Heart right ventricle (tissue), 16 donors: ENCODE data around the gene MIA2. TPM values are rescaled to one million over a fixed set of nuclear protein-coding genes. Genes with fewer than 3 reads are reported as not detected.

Experiments used
- ATAC-seq, 8 donors: fragments of 200-7000 bp; cut with Tn5 transposase; one replicate each; pipeline ENCODE4 v1.9.1; 2020; ENCODE audit warnings: mild to moderate bottlenecking in 8 of 8, moderate library complexity in 8 of 8, moderate number of reproducible peaks in 1 of 8
- DNase-seq, 2 donors: peaks; one replicate each; pipeline ENCODE4 v3.0.0-alpha.2; 2020
- H3K27ac ChIP-seq, 10 donors: fragments of 200-600 bp; sonication (generic) in 2 of 10; one replicate each; pipeline versions ENCODE4 v1.5.0 to v1.8.0; 2020 to 2022; ENCODE audit warnings: mild to moderate bottlenecking in 3 of 10
- H3K27me3 ChIP-seq, 7 donors: fragments of 200-600 bp; one replicate each; pipeline ENCODE4 v1.8.0; 2021 to 2022; ENCODE audit warnings: mild to moderate bottlenecking in 2 of 7
- H3K36me3 ChIP-seq, 9 donors: fragments of 200-600 bp; sonication (generic) in 1 of 9; one replicate each; pipeline versions ENCODE4 v1.5.0 to v1.8.0; 2020 to 2022; ENCODE audit warnings: mild to moderate bottlenecking in 2 of 9
- H3K4me1 ChIP-seq, 9 donors: fragments of 200-600 bp; sonication (generic) in 1 of 9; one replicate each; pipeline versions ENCODE4 v1.5.0 to v1.8.0; 2020 to 2022; ENCODE audit warnings: mild to moderate bottlenecking in 4 of 9
- H3K4me3 ChIP-seq, 10 donors: fragments of 200-600 bp; sonication (generic) in 2 of 10; one replicate each; pipeline versions ENCODE4 v1.5.0 to v1.8.0; 2020 to 2022; ENCODE audit warnings: mild to moderate bottlenecking in 7 of 10, moderate library complexity in 2 of 10
- H3K9me3 ChIP-seq, 11 donors: fragments of 200-600 bp in 10 of 11; sonication (generic) in 2 of 11; one replicate each; pipeline versions ENCODE4 v1.5.0 to v1.8.0; 2013 to 2022; ENCODE audit warnings: mild to moderate bottlenecking in 2 of 11, control low read depth in 1 of 11, moderate library complexity in 1 of 11
- WGBS, 2 donors: extraction: QIAGEN DNeasy Blood & Tissue Kit; methylation state at CpG; one replicate each; pipeline ENCODE4 v1.1.7; 2013; ENCODE audit warnings: inconsistent platforms in 1 of 2; 5-methylcytosine and 5-hydroxymethylcytosine counted together
- intact Hi-C, 10 donors: fragments of 100-400 bp; cut with DNase I; formaldehyde crosslinking; loops; one replicate each; pipeline versions ENCODE4 v1.11.1 to v1.14.2; 2022
- polyA plus RNA-seq, 2 donors: library from polyadenylated mRNA; stranded (reverse); fragments of 200-250 nt; gene quantifications; one replicate each; pipeline ENCODE4 v1.2.3, GENCODE V29; 2013
- total RNA-seq, 10 donors: library from RNA; stranded (reverse); fragmentation: NEBNext Ultra II Directional in 3 of 10; extraction: Animal tissue kit (Norgen Biotek cat#: 25700) in 3 of 10; gene quantifications; one replicate each; pipeline versions ENCODE4 v1.2.1 to v1.2.4, GENCODE V29; 2021 to 2023
- TF ChIP-seq, protein P1 (sequence below), 9 donors: fragments of 200-600 bp; sonication (generic) in 2 of 9; IDR thresholded peaks; one replicate each; pipeline versions ENCODE4 v1.5.0 to v1.8.0; 2021 to 2022; ENCODE audit warnings: antibody characterized with exemption in 9 of 9, mild to moderate bottlenecking in 5 of 9, moderate library complexity in 1 of 9
- donor health status: Arrhythmogenic right ventricular cardiomyopathy.
- donor health status: ischemic (EF 13 %, LVEDD 7.1; RV severe dilation, severe dysfunction).
- donor health status: healthy with polysubstance abuse.
- donor health status: DM: no; HTN: yes; CAD: no.
- donor health status: DM: no; HTN: no; CAD: no.
- donor health status: ischemic (EF 25% LVEDD 6.9; RV normal size, moderate dysfunction).
- donor health status: ischemic (EF 25% LVEDD 5.7; RV mildly dilated, moderate dysfunction).
- donor health status: healthy.
- donor health status: DM: yes; HTN: yes; CAD: no.
- donor health status: Ischemic cardiomyopathy.
- donor health status: ischemic (EF 35%, LVEDD 5.7; RV mildly dilated, moderate dysfunction).
- donor health status: nonischemic (EF 11% LVEDD 7.7; RV severe dilation, severe dysfunction).
- donor health status: DM: yes; HTN: yes; CAD: no.
- donor health status: PGD.
- donor health status: ischemic (EF 29% LVEDD 5.4; RV normal size, mild dysfunction).
- donor health status: nonischemic (EF 23%, LVEDD 6.1; RV moderate dilation, normal function).

The MIA2 gene
- total and polyA plus RNA-seq, 12 donors: 8.0 to 34.6 (median 22.3) TPM

DNA sequence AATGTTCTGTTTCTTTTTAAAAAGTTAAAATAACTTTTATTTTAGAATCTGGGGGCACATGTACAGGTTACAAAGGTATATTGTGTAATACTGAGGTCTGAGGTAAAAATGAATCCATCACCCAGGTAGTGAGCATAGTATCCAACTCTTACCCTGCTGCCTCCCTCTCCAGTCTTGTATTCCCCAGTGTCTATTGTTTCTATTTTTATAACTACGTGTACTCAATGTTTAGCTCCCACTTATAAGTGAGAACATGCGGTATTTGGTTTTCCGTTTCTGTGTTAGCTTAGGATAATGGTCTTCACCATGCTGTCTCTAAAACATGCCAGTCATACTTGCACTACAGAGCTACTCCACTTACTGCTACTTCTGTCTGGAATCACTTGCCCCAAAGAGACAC, 190.1 kb downstream of the MIA2 start:
- TF ChIP-seq, protein P1, sequence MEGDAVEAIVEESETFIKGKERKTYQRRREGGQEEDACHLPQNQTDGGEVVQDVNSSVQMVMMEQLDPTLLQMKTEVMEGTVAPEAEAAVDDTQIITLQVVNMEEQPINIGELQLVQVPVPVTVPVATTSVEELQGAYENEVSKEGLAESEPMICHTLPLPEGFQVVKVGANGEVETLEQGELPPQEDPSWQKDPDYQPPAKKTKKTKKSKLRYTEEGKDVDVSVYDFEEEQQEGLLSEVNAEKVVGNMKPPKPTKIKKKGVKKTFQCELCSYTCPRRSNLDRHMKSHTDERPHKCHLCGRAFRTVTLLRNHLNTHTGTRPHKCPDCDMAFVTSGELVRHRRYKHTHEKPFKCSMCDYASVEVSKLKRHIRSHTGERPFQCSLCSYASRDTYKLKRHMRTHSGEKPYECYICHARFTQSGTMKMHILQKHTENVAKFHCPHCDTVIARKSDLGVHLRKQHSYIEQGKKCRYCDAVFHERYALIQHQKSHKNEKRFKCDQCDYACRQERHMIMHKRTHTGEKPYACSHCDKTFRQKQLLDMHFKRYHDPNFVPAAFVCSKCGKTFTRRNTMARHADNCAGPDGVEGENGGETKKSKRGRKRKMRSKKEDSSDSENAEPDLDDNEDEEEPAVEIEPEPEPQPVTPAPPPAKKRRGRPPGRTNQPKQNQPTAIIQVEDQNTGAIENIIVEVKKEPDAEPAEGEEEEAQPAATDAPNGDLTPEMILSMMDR (IDR thresholded peaks at IDR 0.05): no peak
- ATAC-seq: peak in 3 of 8 donors; percentile 12 to 65 (median 50)
- no peak for DNase-seq
- Histone ChIP-seq H3K4me3 (no peak overlapping the region), H3K9me3 (no peaks in the 10 kb centered on the region), H3K27ac (no peak overlapping the region), H3K4me1 (peaks cover 0 to 63% (median 46%) of the 10 kb centered on the region in 9 donors), H3K27me3 (no peaks in the 10 kb centered on the region), H3K36me3 (no peaks in the 10 kb centered on the region)
- 45 to 59% methylated on average over 3 of the region's 3 CpGs for WGBS, 2 donors
- intact Hi-C loops: loop anchor here in 3 of 10 donors (10.0 kb wide), 3 partner anchors 149 to 319 kb away; partner anchors contain the start of genes SEC23A (in 2 of the 3), PNN (in 1 of the 3) and TRAPPC6B (in 1 of the 3)

DNA sequence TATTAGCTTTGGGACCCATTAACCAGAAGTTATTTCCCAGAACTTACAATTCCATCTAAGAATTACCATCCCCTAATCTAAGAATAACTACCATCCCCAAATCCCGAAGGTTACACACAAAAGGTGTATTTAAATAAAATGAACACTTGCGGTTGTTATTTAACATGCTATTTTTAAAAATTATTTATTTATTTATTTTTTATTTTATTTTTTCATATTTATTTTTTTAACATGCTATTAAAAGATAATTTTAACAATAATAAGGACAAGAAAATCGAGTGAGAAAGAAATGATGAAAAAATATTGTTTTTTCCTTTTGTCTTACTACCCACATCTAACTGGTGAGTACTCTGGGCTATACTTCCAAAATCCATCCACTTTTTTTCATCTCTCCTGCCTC, 192.2 kb downstream of the MIA2 start:
- Histone ChIP-seq H3K36me3 (no peaks in the 10 kb centered on the region), H3K4me1 (peaks cover 0 to 85% (median 68%) of the 10 kb centered on the region in 9 donors), H3K4me3 (no peak overlapping the region), H3K9me3 (no peaks in the 10 kb centered on the region), H3K27ac (no peak overlapping the region), H3K27me3 (no peaks in the 10 kb centered on the region)
- intact Hi-C loops: loop anchor here in 3 of 10 donors (10.0 kb wide), 3 partner anchors 151 to 321 kb away; partner anchors contain the start of genes SEC23A (in 2 of the 3), PNN (in 1 of the 3) and TRAPPC6B (in 1 of the 3)
- DNase-seq (no peak), ATAC-seq (no peak)
- 90 to 95% methylated on average over 3 of the region's 3 CpGs for WGBS, 2 donors
- TF ChIP-seq, protein P1 (IDR thresholded peaks at IDR 0.05): no peak

DNA sequence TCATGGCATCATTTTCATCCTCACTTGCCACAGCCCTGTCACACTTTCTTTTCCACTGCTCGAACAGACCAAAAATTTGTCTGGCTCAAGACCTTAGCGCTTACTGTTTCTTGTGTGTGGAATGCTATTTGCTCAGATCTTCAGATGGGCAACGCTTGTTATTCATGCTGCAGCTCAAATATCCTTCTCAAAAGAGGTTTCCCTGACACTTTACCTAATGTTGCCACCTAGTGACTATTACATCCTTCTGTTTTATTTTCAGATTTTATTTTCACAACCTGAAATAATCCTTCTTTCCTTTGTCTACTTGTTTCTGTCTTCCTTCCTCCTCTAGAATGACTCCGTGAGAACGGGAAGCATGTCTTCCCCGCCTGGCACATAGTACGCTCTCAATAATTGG, 192.9 kb downstream of the MIA2 start:
- intact Hi-C loops: loop anchor here in 3 of 10 donors (10.0 kb wide), 3 partner anchors 152 to 322 kb away; partner anchors contain the start of genes SEC23A (in 2 of the 3), PNN (in 1 of the 3) and TRAPPC6B (in 1 of the 3)
- peak overlapping the region in 1 of 10 donors; percentile 33 for H3K27ac ChIP-seq
- H3K27me3 ChIP-seq: no peaks in the 10 kb centered on the region
- WGBS, 2 donors: 43 to 54% methylated on average over 7 of the region's 7 CpGs
- H3K4me3 ChIP-seq: no peak overlapping the region
- H3K36me3 ChIP-seq: no peaks in the 10 kb centered on the region
- peak in 1 of 8 donors; percentile 7 for ATAC-seq
- H3K4me1 ChIP-seq: peaks cover 0 to 84% (median 68%) of the 10 kb centered on the region in 9 donors
- H3K9me3 ChIP-seq: no peaks in the 10 kb centered on the region
- DNase-seq: no peak
- TF ChIP-seq, protein P1 (IDR thresholded peaks at IDR 0.05): peak in 5 of 9 donors; percentile 24 to 49 (median 36)

DNA sequence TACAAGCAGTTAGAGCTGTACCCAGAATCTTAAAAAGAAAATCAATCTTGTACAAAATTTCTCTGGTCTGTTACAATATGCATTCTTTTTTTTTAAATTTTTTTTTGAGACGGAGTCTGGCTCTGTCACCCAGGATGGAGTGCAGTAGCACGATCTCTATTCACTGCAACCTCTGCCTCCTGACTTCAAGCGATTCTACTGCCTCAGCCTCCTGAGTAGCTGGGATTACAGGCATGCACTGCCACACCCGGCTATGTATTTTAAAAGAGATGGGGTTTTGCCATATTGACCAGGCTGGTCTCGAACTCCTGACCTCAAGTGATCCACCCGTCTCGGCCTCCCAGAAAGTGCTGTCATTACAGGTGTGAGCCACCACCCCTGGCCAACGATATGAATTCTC, 194.4 kb downstream of the MIA2 start:
- TF ChIP-seq, protein P1 (IDR thresholded peaks at IDR 0.05): no peak
- Histone ChIP-seq H3K4me1 (peaks cover 0 to 73% (median 63%) of the 10 kb centered on the region in 9 donors), H3K27ac (no peak overlapping the region), H3K36me3 (no peaks in the 10 kb centered on the region), H3K27me3 (no peaks in the 10 kb centered on the region), H3K9me3 (no peaks in the 10 kb centered on the region), H3K4me3 (no peak overlapping the region)
- intact Hi-C loops: loop anchor here in 3 of 10 donors (10.0 kb wide), 3 partner anchors 153 to 323 kb away; partner anchors contain the start of genes SEC23A (in 2 of the 3), PNN (in 1 of the 3) and TRAPPC6B (in 1 of the 3)
- ATAC-seq: no peak
- 92% methylated on average over 8 of the region's 8 CpGs for WGBS, 2 donors
- no peak for DNase-seq
